Activated T-cell treated with anti-CD3 and anti-CD28 coated beads for 24 hours (primary cell): Measurements from ENCODE around the gene BGN.
A peak's percentile ranks its signal among the peaks of the same experiment; 100 is the strongest.

Experiments used
- DNase-seq: peaks from one replicate; pipeline ENCODE4 v3.0.0-alpha.2; 2020; ENCODE audit warnings: low read depth

Gene BGN

DNA sequence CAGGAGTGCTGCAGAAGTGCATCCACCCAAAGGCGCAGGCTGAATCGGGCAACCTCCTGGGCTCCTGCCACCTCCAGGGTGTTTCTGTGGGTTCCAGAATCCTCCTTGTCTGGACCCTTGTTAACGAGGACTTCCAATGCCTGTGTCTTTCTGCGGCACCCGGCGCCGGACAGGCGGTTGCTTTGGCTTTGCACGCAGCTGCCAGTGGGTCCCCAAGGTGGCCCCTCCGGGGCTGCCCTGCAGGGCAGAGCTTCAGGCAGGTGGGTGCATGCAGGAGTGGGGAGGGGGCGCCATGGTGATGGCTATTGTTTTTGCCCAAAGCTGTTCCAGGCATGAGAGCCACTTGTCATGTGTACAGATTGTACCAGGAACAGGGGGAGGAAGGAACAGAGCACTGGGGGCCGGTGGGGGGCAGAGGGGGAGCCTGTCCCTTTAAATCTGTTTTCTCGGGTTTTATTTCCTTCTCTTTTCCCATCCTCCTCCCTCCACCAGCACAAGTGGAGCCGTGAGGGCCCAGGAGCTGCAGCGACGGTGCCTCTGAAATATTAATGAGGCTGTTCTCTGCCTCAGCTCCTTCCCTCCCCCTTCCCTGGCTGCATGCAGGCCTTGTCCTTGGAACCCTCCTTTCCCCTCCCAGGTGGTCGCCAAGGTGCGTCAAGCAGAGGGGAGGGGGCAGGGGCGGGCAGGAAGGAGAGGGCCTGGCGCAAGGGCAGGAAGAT, 35.8 kb downstream of the BGN start:
- DNase-seq = no peak

DNA sequence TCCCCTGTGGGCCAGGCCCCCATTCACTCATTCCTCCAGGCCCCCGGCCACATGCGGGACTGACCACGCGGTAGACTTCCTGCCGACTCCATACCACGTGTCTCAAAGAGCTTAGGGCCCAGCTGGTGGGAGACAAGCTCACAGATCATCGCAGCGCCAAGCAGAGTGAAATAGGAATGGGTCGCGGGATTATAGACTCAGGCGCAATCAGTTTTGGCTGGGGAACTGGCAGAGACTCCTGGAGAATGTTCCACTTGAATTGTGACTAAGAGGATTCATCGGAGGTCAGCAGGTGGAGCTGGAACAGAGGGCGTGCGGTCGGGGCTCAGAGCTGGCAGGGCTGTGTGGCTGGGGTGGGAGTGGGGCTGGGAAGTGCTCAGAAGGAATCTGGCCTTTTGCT, 38.3 kb downstream of the BGN start:
- DNase-seq = no peak

DNA sequence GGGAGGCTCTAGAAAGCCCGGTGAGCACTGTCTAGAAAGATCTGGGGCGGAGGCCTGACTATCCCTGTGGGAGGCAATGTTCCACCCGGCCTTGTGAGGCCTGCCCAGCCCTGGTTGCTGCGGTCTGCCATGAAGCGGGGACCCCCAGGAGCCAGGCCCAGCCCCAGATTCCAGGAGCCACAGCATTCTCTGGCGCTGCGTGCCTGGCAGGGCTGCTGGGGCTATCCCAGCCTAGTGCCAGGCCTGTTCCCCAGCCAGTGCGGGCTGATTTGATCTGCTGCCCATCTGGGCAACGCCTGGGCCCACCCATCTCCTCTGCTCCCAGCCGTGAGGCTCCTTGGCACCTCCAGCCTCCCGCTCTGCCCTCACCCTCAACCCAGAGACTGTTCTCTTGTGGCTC, 42.3 kb downstream of the BGN start:
- DNase-seq = no peak

DNA sequence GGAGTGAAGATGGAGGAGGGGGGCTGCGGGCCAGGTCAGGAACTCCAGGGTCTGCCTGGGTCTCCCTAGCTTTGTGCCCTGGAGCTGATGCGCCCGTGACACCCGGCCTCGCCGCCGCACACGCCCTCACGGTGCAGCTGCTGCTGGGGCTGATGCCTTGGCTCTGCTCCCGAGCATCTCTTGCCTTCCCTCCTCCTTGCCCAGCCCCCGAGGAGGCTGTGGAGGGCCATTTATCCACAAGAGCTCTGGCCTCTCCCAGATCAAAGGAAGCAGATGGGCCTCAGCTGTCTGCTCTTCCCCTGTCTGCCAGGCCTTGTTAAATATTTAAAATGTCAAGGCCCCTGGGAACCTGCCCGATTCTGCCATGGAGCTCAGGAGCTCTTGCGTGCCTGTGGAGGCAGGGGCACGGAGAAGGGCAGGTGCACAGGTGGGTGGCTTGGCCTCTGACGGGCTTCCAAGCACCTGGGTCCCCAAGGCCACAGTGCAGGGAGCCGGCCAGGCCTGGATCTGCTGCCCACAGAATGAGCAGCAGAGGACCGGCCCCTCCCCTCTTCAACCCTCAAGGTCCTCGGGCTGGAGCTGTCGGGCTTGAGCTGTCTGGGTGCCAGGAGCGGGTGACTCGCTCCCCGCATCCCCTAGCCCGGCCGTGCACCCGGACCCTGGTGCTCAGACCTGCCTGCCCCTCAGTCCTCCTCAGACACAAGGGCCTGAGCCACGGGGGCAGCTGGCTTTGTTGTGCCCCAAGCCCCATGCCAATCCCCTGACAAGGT, 42.9 kb downstream of the BGN start:
- no peak for DNase-seq

DNA sequence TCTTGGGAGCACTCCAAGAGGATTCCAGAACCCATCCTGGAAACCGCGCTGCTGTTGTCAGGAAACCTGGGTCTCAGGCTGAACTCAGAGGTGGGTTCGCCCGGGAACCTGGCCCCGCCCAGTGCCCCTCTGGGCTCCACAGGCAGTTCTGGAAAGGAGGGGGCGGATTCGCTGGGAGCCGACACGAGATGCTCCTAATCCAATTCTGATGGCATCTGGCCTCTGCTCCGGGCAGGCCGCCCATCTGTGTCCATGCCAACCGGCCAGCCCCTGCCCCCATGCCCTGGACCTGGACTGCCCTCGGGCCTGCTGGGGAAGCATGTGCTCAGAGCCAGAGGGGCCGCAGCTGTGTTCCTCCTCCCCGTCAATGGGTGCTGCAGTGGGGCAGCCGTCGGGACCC, 43.6 kb downstream of the BGN start:
- no peak for DNase-seq

DNA sequence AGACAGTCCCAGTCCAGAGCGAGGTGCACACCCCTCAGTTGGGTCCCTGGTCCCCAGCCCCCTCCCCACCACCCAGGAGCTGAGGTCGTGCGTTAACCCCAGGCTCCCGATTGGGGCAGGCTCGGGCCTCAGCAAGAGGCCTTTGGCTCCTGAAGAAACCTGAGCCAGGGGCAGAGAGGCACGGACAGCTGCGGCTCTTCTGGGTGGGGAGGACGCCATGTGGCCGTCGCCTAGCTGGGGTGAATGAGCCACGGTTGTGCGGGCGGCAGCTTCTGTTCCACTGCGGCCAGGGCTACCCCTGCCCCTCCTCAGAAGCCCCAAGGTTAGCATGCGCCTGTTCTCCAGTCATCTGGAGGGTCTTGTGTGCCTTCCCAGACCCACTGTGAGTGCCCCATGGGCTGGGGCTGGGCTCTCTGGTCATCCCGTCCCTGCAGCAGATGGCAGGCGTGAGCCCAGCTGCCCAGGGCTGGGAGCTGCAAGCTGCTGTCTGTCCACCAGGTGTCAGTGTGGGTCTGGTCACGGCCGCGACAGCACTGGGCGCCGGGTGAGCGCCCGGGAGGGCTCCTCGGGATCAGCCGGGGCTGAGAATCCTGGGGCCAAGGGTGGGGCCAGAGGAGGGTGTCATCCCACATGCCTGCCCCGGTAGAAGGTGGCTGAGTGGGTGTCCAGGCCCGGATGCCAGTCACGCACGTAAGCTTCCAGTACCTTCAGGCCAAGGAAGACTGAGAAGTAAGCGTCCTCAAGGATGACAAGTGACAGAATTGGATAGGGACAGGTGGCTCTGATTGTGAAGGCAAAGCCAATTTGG, 44.6 kb downstream of the BGN start:
- DNase-seq = peak; percentile 27

DNA sequence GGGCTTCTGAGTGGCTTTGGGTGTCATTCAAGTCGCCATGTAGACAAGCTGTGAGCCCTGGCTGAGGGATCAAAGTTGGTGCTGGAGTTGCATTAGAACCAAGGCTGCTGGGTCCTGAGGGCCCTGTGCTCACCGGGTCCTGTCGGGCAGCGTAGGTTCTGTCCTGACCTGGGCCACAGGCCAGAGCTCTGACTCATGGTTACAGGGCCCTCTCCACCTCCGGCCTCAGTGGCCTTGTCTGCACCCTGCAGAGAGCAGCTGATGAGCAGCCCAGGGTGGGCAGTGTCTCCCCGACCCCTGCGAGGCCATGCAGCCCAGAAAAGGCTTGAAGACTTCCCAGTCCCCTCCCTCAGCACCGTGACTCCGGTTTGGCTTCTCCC, 45.2 kb downstream of the BGN start:
- DNase-seq = no peak

DNA sequence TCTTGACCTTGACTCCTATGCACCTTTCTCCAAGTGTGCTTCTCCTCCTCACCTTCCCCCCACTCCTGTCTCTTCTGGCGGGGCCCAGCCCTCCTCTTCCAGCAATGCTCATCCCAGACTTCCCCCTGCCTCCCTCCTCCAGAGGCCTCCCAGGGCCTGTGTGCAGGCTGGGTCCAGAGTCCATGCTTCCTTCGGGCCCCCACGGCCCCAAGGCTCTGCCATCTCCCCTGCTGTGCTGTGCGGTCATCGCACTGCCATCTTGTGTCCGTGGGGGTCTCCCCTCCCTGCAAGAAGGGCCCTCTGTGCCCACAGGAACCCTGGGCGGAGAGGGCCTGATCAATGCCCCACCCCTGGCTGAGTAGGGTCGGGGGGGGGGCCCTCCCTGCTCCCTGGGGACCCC, 49.9 kb downstream of the BGN start:
- DNase-seq = no peak

DNA sequence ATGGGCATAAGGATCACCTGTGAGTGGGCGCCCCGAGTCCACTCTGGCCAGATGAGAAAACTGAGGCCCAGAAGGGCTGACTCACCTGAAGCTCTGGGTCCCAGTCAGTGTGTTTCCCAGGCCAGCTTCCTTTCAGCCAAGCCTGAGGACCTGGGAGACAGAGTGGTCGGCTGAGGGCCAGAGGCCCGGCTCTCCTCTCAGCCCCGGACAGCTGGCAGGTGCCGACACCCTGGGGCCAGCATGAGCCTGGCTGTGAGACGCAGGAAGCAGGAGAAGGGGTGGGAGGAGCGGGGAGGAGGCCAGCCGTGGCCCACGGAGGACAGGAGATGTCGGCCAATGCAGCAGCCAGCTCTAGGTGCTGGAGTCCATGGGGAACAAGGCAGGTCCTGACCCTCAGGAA, 51.6 kb downstream of the BGN start:
- no peak for DNase-seq

DNA sequence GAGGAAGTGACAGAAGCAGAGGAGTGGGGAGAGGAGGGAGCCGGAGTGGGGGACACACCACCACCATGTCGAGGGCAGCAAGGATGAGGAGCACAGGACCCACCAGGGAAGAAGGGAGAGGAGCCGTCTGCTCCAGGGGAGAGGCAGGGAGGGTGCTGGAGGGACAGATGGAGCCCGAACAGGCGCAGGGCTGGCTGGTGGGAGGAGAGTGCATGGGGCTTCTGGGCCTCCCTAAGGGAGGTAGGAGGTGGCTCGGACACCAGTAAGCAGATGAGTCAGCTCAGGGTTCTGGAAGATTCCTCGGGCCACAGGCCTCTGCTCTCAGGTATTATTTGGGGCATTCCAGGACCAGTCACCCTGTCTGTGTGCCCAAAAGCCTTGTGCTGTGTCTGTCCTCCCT, 52.4 kb downstream of the BGN start:
- DNase-seq = no peak

DNA sequence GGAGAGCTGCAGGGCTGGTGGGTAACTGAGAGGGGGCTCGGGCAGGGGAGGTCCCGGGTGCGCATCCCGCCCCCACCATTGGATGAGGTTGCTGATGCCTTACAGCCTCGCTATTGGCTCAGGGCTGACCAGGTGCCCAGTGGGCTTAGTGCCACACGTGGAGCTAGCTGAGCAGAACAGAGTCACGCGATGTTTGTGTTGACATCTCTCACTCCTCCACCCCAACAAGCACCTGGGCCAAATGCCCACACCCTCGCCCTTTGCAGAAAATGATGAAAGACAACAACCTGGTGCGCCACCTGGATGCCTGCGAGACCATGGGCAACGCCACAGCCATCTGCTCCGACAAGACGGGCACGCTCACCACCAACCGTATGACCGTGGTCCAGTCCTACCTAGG, 54.5 kb downstream of the BGN start:
- no peak for DNase-seq

DNA sequence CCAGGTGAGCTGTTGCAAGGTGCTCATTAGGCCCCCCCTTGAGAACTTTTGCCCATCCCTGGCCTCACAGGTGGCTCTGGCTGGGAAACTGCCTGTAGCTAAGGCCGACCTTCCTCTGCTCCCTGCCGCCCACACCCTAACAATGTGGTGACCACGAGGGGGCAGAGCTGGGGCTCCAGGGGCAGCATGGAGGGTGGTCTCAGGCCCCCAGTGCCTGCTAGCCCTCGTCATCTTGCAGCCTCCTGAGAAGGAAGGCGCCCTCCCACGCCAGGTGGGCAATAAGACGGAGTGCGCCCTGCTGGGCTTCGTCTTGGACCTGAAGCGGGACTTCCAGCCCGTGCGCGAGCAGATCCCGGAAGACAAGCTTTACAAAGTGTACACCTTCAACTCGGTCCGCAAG, 55.0 kb downstream of the BGN start:
- no peak for DNase-seq

DNA sequence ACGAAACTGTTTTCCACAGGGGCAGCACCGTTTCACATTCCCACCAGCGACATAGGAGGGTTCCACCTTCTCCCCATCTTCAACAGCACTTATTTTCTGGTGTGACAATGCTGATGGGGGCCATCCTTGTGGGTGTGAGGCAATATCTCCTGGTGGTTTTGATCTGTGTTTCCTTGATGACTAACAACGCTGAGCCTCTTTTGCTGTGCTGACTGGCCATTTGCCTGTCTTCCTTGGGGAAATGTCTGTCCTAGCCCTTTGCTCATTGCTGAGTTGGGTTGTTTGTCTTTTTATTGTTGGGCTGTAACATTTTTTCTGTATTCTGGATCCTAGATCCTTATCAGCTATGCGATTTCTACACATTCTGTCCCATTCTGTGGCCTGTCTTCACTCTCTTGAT, 56.4 kb downstream of the BGN start:
- DNase-seq = no peak

DNA sequence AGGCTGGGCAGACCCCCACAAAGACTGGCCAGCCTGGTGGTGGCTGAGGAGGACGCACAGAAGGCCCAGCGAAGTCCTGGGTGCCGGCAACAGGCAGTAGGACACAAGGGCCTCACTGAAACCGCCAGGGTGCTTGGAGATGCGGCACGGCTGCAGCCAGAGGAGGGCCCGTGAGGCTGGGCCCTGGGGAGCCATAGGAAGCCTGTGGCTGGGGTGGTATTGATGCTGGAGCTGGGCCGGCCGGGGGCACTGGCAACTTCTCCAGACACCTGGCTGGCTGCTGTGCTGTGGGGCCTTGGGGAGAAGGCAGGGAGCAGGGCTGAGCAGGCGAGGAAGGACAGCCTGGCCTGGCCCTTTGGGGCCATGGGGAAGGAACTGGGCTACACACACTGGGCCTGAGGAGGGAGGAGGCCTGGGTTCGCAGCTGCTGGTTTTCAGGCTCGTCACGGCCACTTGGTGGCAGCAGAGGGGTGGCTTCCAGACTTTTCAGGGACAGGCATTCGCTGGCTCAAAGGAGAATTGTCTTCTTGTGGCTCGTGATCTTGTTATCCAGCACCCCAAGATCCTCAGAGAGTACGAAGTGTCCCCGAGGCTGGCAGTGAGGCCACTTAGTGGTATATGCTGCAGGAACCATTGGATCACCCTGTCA, 59.9 kb downstream of the BGN start:
- peak; percentile 17 for DNase-seq

DNA sequence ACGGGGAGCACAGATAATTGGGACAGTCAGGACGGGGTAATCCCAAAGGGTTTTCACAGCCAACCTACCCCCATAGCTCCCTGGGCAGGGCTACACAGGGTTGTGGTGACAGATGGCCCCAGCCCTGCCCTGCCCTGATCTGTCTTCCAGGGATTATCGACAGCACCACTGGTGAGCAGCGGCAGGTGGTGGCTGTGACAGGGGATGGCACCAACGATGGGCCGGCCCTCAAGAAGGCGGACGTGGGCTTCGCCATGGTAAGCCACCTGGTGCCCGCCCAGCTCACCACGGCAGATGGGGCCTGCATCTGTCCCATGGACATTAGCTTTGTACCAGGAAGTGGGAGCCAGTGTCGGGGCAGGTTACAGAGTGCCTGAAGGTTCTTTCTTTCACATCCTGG, 62.0 kb downstream of the BGN start:
- DNase-seq = no peak

DNA sequence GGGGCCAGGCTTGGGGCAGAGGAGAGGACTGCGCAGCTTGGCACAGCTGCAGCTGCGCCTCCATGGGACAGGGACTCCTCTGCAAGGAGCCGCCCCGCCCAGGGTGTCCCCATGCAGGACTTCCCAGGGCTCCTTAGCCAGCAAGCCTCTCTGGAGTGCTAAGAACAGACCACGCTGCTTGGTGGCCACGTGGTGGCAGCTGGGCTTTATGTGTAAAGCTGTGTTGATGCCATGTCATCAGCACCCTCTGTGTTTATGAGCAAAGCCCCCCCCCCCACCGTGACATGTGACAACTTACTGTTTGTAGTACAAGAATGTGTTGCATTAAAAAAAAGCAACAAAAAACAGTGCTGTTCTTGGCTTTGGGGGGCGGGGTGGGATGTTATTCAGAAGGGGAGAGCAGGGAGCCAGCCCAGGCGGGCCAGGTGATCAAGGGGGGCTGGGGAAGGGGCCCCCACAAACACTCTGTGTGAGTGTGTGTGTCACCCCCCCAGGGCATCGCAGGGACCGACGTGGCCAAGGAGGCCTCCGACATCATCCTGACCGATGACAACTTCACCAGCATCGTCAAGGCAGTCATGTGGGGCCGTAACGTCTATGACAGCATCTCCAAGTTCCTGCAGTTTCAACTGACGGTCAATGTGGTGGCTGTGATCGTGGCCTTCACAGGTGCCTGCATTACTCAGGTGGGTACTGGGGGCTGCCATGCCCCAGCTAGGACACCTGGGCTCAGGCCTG, 63.0 kb downstream of the BGN start:
- no peak for DNase-seq
